ES-I3 (cell line): ENCODE results near the gene PAX5.

Source experiments
- H3K36me3 ChIP-seq: 2 replicates; pipeline ENCODE4 v1.6.1; 2013; ENCODE audit warnings: mild to moderate bottlenecking, low read length, control low read depth, moderate library complexity; ENCODE audit not compliant: insufficient read depth
- H3K4me1 ChIP-seq: 2 replicates; pipeline ENCODE4 v1.6.1; 2013; ENCODE audit warnings: mild to moderate bottlenecking, control low read depth, low read length; ENCODE audit not compliant: insufficient read depth
- H3K9ac ChIP-seq: 2 replicates; pipeline ENCODE4 v1.6.1; 2013; ENCODE audit warnings: low read depth, mild to moderate bottlenecking, low read length, moderate library complexity
- H3K9me3 ChIP-seq: 2 replicates; pipeline ENCODE4 v1.6.1; 2013; ENCODE audit warnings: mild to moderate bottlenecking, low read length, moderate library complexity; ENCODE audit not compliant: control insufficient read depth, insufficient read depth

The PAX5 gene

DNA sequence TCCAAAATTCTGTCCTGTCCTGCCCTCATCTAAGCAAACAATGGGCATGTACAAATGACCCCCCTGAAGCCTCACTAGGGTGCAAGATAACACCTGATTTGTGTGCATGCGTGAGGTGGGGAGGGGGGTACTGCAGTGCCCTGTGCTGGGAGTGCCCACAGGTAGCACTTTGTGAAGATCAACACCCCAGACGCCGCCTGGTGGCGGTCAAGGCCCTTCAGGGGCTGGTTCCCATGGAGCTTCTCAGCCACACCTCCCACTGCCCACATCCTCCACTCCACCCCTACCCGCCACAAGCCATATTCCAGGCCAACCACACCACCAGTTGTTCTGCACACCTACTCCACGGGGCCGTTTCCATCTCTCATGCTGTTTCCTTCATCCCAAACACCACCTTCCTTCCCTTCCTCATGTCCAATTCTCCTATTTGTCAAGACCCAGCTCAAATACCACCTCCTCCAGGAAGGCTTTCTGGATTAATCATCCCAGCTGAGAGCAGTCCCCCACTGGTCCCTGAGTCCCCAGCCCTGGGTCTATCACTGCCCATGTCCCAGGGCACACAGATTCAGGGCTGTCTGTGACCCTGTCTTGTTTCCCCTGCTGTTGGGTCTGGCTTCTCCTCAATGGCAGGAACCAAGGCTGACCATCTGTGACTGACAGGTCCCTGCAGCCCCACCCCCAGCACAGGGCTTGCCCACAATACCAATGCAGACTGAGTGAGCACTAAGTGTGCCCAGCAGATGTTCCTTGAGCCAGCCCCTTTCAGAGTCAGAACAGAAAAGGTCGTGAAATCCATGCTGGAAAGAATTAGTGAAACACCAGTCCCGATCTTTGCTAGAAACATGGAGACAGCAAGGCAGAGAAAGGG is 178.4 kb downstream of the PAX5 start:
- no peaks in the 10 kb centered on the region for H3K9me3 ChIP-seq
- no peak overlapping the region for H3K9ac ChIP-seq
- no peaks in the 10 kb centered on the region for H3K36me3 ChIP-seq
- H3K4me1 ChIP-seq, result peaks cover 8% of the 10 kb centered on the region; the same call in 1 of the 2 replicates

DNA sequence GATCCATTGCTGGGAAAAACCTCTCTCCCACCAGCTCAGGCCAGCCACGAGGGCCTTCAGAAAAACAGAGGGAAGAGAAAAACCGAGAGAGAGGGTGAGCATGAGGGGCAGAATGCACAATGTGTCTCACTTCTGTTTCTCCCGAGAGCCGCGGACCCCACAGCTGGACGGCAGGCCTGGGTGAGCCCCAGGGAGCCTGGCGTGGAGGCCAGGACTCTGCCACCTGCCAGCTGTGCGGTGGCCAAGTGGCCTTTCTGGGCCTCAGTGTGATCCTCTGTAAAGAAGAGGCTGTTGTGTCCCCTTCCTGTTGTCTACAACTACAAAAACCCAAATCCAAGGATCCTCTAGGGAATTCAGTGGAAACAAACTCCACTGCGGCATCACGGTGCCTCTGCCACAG is 179.3 kb downstream of the PAX5 start:
- Histone ChIP-seq H3K36me3 (no peaks in the 10 kb centered on the region), H3K4me1 (peaks cover 8% of the 10 kb centered on the region; the same call in 1 of the 2 replicates)

GRCh38 chr9:36854034-36854433 is 180.0 kb downstream of the PAX5 start:
- Histone ChIP-seq H3K36me3 (no peaks in the 10 kb centered on the region), H3K4me1 (peaks cover 4% of the 10 kb centered on the region; the same call in 1 of the 2 replicates), H3K9ac (no peak overlapping the region), H3K9me3 (no peaks in the 10 kb centered on the region)

More for the DNA sequence above, 179.3 kb downstream of the PAX5 start:
- no peak overlapping the region for H3K9ac ChIP-seq
- no peaks in the 10 kb centered on the region for H3K9me3 ChIP-seq

GRCh38 chr9:36853233-36853632 is 180.8 kb downstream of the PAX5 start:
- H3K9ac ChIP-seq, result no peak overlapping the region

DNA sequence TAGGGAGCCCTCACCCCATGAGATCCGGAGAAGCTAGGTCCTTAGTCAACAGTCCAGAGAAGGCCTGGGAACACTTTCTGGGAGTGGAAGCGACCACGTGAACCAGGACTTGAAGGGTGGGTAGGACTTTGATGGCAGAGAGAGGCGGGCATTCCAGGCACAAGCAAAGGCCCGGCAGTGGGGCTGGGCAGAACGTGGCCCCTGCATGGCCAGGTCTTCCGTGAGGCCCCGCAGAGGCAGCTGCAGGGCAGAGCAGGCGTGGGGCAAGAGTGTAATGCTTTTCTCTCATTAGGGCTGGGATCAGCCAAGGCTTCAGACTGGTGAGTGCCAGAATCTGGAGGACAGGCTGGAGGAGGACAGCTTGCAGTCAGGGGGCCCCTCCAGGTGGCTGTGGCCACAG is 184.1 kb downstream of the PAX5 start:
- H3K36me3 ChIP-seq, result no peaks in the 10 kb centered on the region
- no peaks in the 10 kb centered on the region for H3K9me3 ChIP-seq
- no peak overlapping the region for H3K9ac ChIP-seq
- H3K4me1 ChIP-seq, result no peaks in the 10 kb centered on the region

More at GRCh38 chr9:36853233-36853632, 180.8 kb downstream of the PAX5 start:
- no peaks in the 10 kb centered on the region for H3K36me3 ChIP-seq
- H3K4me1 ChIP-seq, result no peaks in the 10 kb centered on the region
- H3K9me3 ChIP-seq, result no peaks in the 10 kb centered on the region

GRCh38 chr9:36848946-36849345 is 185.1 kb downstream of the PAX5 start:
- Histone ChIP-seq H3K9ac (no peak overlapping the region), H3K4me1 (no peaks in the 10 kb centered on the region), H3K9me3 (no peaks in the 10 kb centered on the region), H3K36me3 (no peaks in the 10 kb centered on the region)

DNA sequence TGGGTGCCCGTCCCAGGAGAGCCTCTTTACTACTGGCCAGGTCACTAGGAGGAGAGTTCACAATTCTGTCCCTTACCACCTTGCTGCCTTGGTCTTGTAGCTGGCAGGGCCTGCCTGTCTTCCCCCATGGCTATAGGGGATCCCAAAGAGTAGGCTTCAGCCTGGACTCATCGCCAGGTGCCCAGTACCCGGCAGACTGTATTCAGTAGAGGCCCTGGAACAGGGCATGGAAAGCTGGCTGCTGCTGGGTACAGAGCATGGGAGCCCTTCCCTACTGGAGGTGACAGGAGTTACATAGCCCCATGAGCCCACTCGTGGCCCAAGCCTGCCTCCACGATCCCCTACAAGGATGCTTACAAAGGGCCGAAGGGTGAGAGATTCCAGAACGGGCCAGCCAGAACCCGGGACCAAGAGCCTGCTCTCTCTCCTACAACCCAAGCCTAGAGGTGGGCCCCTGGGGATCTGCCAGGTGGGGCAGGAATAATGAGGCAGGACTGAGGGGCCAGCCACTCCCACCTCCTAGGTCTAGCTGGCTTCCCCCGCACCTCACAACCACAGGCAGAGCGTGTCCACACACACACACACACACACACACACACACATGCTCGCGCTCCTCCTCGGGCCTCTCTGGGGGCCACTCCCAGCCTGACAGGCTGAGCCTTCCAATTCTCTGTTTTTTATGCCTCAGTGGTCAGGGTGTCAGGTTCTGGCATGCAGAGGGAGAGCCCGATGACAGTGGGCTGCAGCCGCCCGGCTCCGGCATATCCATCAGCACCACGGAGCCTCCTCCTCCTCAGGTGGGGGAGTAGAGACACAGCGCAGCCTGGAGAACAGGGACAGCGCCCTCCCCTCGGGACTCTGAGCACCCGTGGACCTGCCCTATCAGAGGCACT is 186.0 kb downstream of the PAX5 start:
- Histone ChIP-seq H3K9me3 (no peaks in the 10 kb centered on the region), H3K4me1 (no peaks in the 10 kb centered on the region), H3K36me3 (no peaks in the 10 kb centered on the region), H3K9ac (no peak overlapping the region)

- no peak overlapping the region for H3K9ac ChIP-seq
- H3K9me3 ChIP-seq, result no peaks in the 10 kb centered on the region
- peaks cover 5% of the 10 kb centered on the region; the same call in 1 of the 2 replicates for H3K4me1 ChIP-seq
- H3K36me3 ChIP-seq, result no peaks in the 10 kb centered on the region
Measured at GRCh38 chr9:36846621-36847020, 187.4 kb downstream of the PAX5 start.

- peaks cover 13% of the 10 kb centered on the region for H3K4me1 ChIP-seq
- H3K9ac ChIP-seq, result no peak overlapping the region
- H3K9me3 ChIP-seq, result no peaks in the 10 kb centered on the region
- H3K36me3 ChIP-seq, result no peaks in the 10 kb centered on the region
Measured at GRCh38 chr9:36845844-36846243, 188.2 kb downstream of the PAX5 start.

DNA sequence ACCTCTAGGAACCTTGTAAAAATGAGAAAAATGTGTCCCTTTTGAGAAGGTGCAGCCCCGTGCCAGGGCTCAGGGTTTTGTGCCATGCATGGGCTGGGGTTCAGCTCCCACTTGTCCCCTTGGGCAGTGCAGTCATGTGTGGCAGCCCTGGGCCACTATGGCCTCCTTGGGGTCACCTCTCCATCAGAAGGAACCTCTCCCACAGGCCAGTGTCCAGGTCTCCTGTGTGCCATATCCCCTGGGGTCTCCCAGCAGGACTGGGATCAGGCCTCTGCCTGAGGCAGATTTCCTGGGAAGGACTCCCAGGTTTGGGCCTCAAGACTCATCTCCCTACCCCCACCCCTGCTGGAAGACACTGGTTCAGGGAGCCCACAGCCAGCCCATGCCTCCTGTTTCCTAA is 189.1 kb downstream of the PAX5 start:
- H3K9ac ChIP-seq, result no peak overlapping the region
- H3K4me1 ChIP-seq, result peaks cover 14% of the 10 kb centered on the region
- no peaks in the 10 kb centered on the region for H3K9me3 ChIP-seq
- H3K36me3 ChIP-seq, result no peaks in the 10 kb centered on the region

DNA sequence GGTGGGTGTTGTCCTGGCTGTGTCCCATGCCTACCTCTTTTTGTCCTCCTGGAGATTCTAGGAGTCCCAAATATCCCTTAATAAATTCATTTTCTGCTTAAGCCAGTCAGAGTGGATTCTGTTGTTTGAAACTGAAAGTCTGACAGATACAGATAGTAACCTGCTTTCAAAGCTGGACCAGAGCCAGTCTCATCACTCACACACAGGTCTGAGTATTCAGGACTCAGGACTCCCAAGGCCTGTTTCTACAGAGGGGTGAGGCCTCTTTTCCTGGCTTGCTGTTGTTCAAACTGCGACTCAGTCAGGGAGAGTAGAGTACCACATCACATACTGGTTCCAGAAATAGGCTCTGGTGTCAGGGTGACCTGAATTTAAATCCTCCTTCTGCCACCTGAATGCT is 190.1 kb downstream of the PAX5 start:
- no peak overlapping the region for H3K9ac ChIP-seq
- peaks cover 14% of the 10 kb centered on the region for H3K4me1 ChIP-seq
- no peaks in the 10 kb centered on the region for H3K9me3 ChIP-seq
- no peaks in the 10 kb centered on the region for H3K36me3 ChIP-seq

DNA sequence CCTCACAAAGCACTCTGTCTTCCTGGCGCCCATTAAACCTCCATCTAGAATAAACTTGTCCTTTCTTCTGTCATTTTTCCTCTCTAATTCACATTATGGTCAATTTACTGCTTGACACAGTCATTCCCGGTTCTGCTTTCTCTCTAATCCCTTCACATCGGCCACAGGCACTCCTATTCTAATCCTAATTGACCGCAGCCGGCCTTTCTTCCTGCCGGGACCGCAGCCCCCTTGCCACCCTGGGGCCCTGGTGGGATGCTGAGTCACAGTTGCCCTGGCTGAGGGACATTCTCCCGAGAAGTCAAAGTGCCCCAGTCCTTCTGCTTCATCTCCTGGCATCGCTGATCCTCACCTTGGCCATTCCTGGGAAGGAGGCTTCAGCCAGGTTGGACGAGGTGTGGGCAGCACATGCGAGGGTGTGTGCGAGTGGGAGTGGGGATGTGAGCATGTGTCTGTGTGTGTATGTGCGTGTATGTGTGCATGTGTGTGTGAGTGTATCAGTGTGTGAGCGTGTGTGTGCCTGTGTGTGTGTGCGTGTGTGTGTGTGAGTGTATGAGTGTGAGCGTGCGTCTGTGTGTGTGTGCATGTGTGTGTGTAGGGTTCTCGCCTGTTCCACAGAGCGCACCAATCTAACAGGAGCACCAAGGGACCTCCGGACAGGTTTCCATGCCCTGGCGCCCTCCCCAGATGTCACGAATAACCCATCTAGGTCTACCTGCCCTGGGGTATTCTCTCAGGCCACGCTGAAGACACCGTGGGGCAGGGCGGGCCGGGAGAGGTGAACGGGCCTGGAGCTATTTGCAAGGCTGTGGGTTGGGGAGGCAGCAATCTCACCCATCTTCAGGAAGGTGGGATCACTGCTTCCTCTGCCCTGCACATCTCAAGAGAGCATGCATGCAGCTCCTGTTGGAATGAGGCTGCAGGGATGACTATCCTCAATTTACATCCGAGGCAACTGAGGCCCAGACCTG is 191.2 kb downstream of the PAX5 start:
- Histone ChIP-seq H3K4me1 (peaks cover 14% of the 10 kb centered on the region), H3K9me3 (no peaks in the 10 kb centered on the region), H3K9ac (no peak overlapping the region), H3K36me3 (no peaks in the 10 kb centered on the region)

DNA sequence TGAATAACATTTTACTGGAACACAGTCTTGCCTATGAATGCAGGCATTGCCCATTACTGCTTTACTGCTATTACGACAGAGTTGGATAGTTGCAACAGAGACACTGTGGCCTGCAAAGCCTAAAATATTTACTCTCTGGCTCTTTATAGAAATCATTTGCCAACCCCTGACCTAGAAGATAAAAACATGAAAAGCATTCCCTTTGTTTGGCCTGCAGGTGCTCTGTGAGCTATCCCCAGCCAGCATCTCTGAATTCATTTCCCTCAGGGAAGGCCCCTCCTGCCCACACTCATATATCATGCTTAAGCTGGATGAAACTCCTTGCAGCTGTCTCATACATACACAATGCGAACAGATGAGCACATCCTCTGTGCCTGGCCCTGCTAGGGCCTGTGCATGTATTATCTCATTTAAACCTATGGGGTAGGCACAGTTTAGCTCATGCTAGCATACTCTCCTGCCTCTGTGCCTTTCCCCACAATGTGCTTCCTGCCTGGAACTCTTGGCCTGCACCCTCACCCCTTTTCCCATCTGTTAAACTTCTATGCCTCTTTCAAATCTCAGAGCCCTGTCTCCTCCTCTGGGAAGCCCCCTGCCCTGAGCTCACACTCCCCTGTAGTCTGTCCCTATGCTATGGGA is 193.1 kb downstream of the PAX5 start:
- no peaks in the 10 kb centered on the region for H3K36me3 ChIP-seq
- peaks cover 14% of the 10 kb centered on the region for H3K4me1 ChIP-seq
- H3K9ac ChIP-seq, result no peak overlapping the region
- H3K9me3 ChIP-seq, result no peaks in the 10 kb centered on the region
